Mesenchymal stem cell (in vitro differentiated cells and primary cell): ENCODE measurements around the gene VAC14.
A peak's percentile ranks its signal among the peaks of the same experiment; 100 is the strongest.

Experiments
- DNase-seq: peaks from one replicate; pipeline ENCODE4 v3.0.0-alpha.2; 2013
- H2AFZ ChIP-seq: one replicate; pipeline ENCODE4 v1.6.1; 2013; ENCODE audit warnings: low read depth, mild to moderate bottlenecking, control low read depth, inconsistent platforms, low read length, moderate library complexity
- H2AK5ac ChIP-seq: 2 replicates; pipeline ENCODE4 v1.6.1; 2013; ENCODE audit warnings: low read length, moderate library complexity, mild to moderate bottlenecking, inconsistent platforms; ENCODE audit not compliant: severe bottlenecking
- H2BK120ac ChIP-seq: one replicate; pipeline ENCODE4 v1.6.1; 2013; ENCODE audit warnings: low read depth, mild to moderate bottlenecking, inconsistent platforms, low read length, moderate library complexity
- H2BK12ac ChIP-seq, 2 experiments: one replicate each; pipeline ENCODE4 v1.6.1; 2013; ENCODE audit warnings: inconsistent platforms in 2 of 2, low read length in 2 of 2, mild to moderate bottlenecking in 2 of 2, moderate library complexity in 2 of 2, control low read depth in 1 of 2
- H2BK15ac ChIP-seq: one replicate; pipeline ENCODE4 v1.6.1; 2013; ENCODE audit warnings: mild to moderate bottlenecking, low read depth, inconsistent platforms; ENCODE audit not compliant: poor library complexity, severe bottlenecking
- H2BK5ac ChIP-seq: 2 replicates; pipeline ENCODE4 v1.6.1; 2013; ENCODE audit warnings: low read depth, mild to moderate bottlenecking, low read length, control low read depth, inconsistent platforms; ENCODE audit not compliant: poor library complexity, severe bottlenecking
- H3K14ac ChIP-seq, 2 experiments: one replicate each; pipeline ENCODE4 v1.6.1; 2013; ENCODE audit warnings: inconsistent platforms in 2 of 2, low read length in 2 of 2, control low read depth in 1 of 2, mild to moderate bottlenecking in 1 of 2, moderate library complexity in 1 of 2
- H3K18ac ChIP-seq, 2 experiments: one replicate each; pipeline ENCODE4 v1.6.1; 2013; ENCODE audit warnings: inconsistent platforms in 2 of 2, low read length in 2 of 2, control low read depth in 1 of 2, low read depth in 1 of 2, mild to moderate bottlenecking in 1 of 2
- H3K23ac ChIP-seq, 2 experiments: one replicate each; pipeline ENCODE4 v1.6.1; 2013; ENCODE audit warnings: inconsistent platforms in 2 of 2, low read length in 2 of 2, mild to moderate bottlenecking in 2 of 2, moderate library complexity in 2 of 2, control low read depth in 1 of 2
- H3K27ac ChIP-seq: 2 replicates; pipeline ENCODE4 v1.5.1; 2013; ENCODE audit warnings: mild to moderate bottlenecking, moderate library complexity, low read length, control low read depth, inconsistent platforms; ENCODE audit not compliant: poor library complexity, severe bottlenecking
- H3K27me3 ChIP-seq, 2 experiments: 2 replicates each; pipeline versions ENCODE4 v1.6.1 to v1.7.0; 2013; ENCODE audit warnings: low read length in 2 of 2, mild to moderate bottlenecking in 2 of 2, moderate library complexity in 2 of 2, control low read depth in 1 of 2, inconsistent platforms in 1 of 2; ENCODE audit not compliant: control insufficient read depth in 1 of 2, insufficient read depth in 1 of 2
- H3K36me3 ChIP-seq, 2 experiments: 2 replicates each; pipeline versions ENCODE4 v1.6.1 to v1.7.0; 2013; ENCODE audit warnings: low read length in 2 of 2, control low read depth in 1 of 2, inconsistent platforms in 1 of 2, low read depth in 1 of 2, mild to moderate bottlenecking in 1 of 2; ENCODE audit not compliant: insufficient read depth in 2 of 2, control insufficient read depth in 1 of 2
- H3K4ac ChIP-seq, 2 experiments: one replicate each; pipeline ENCODE4 v1.6.1; 2013; ENCODE audit warnings: inconsistent platforms in 2 of 2, low read length in 2 of 2, mild to moderate bottlenecking in 2 of 2, moderate library complexity in 2 of 2, control low read depth in 1 of 2, low read depth in 1 of 2
- H3K4me1 ChIP-seq: 2 replicates; pipeline ENCODE4 v1.6.1; 2013; ENCODE audit warnings: low read depth, low read length, control low read depth; ENCODE audit not compliant: control insufficient read depth, insufficient read depth
- H3K4me2 ChIP-seq: 2 replicates; pipeline ENCODE4 v1.6.1; 2013; ENCODE audit warnings: low read length, mild to moderate bottlenecking, inconsistent platforms; ENCODE audit not compliant: poor library complexity, severe bottlenecking
- H3K4me3 ChIP-seq, 2 experiments: 2 replicates each; pipeline versions ENCODE4 v1.5.1 to v1.7.0; 2013; ENCODE audit warnings: low read length in 2 of 2, mild to moderate bottlenecking in 2 of 2, control low read depth in 1 of 2, low read depth in 1 of 2; ENCODE audit not compliant: insufficient read depth in 1 of 2
- H3K79me1 ChIP-seq: replicated peaks from 2 replicates; pipeline ENCODE4 v1.6.1; 2013; ENCODE audit warnings: mild to moderate bottlenecking, control low read depth, low read length, inconsistent platforms; ENCODE audit not compliant: poor library complexity, severe bottlenecking
- H3K9ac ChIP-seq: 2 replicates; pipeline ENCODE4 v1.7.0; 2013; ENCODE audit warnings: mild to moderate bottlenecking, low read length, moderate library complexity
- H3K9me3 ChIP-seq: 2 replicates; pipeline ENCODE4 v1.7.0; 2013; ENCODE audit warnings: mild to moderate bottlenecking, low read length; ENCODE audit not compliant: control insufficient read depth
- H4K8ac ChIP-seq: one replicate; pipeline ENCODE4 v1.6.1; 2013; ENCODE audit warnings: inconsistent platforms, mild to moderate bottlenecking, low read length, moderate library complexity
- H4K91ac ChIP-seq: one replicate; pipeline ENCODE4 v1.6.1; 2013; ENCODE audit warnings: mild to moderate bottlenecking, low read length, inconsistent platforms
- WGBS: methylation state at CpG from one replicate; pipeline ENCODE4 v1.1.7; 2013; ENCODE audit warnings: mixed read lengths; 5-methylcytosine and 5-hydroxymethylcytosine counted together

VAC14 gene

DNA sequence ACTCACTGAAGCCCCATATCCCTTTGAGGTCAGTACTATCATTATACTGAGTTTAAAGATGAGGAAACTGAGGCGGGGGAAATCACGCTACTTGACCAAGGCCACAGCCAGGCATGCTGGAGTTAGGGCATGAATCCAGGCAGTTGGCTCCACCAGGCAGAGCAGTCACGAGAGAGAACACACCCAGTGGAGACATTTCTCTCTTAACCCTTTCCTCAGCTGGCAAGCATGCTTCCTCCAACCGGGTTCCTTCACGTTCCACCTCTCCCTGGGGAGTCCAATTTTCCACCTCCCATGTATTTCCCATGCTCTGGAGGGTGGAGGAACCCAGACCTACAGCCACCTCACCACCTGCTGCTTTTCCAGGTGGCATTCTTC, 32.8 kb downstream of the VAC14 start:
- Histone ChIP-seq H4K8ac (no peak overlapping the region), H3K27me3 (no peaks in the 10 kb centered on the region)
- WGBS: 67% methylated on average over 5 of the region's 5 CpGs

GRCh38 chr16:70767377-70768202, 33.4 kb downstream of the VAC14 start:
- no peak overlapping the region for H4K8ac ChIP-seq
- no peak overlapping the region for H3K27ac ChIP-seq
- no peak overlapping the region for H4K91ac ChIP-seq
- H2BK5ac ChIP-seq: no peak overlapping the region
- H3K9me3 ChIP-seq: no peaks in the 10 kb centered on the region
- H2BK120ac ChIP-seq: no peak overlapping the region
- H3K18ac ChIP-seq: no peak overlapping the region
- no peak overlapping the region for H3K14ac ChIP-seq
- H2BK12ac ChIP-seq: no peak overlapping the region
- peak overlapping the region; percentile 65 for H3K9ac ChIP-seq
- peaks cover 19% of the 10 kb centered on the region for H3K4me1 ChIP-seq
- no peak overlapping the region for H3K23ac ChIP-seq
- no peak overlapping the region for H3K4me3 ChIP-seq
- WGBS: 63% methylated on average over 3 of the region's 4 CpGs
- H3K36me3 ChIP-seq: peaks cover 52 to 65% of the 10 kb centered on the region in 2 experiments
- no peak overlapping the region for H3K4ac ChIP-seq
- no peak overlapping the region for H2AK5ac ChIP-seq
- H3K4me2 ChIP-seq: no peak overlapping the region
- H2AFZ ChIP-seq: no peak overlapping the region
- DNase-seq: peak; percentile 32
- H2BK15ac ChIP-seq: no peak overlapping the region
- peaks cover 2% of the 10 kb centered on the region for H3K79me1 ChIP-seq
- no peaks in the 10 kb centered on the region for H3K27me3 ChIP-seq

More for the DNA sequence above, 32.8 kb downstream of the VAC14 start:
- no peak for DNase-seq
- peak overlapping the region; percentile 65 for H3K9ac ChIP-seq
- no peak overlapping the region for H4K91ac ChIP-seq
- peak overlapping the region in 1 of 2 experiments; percentile 37 for H2BK12ac ChIP-seq
- peak overlapping the region; percentile 50 for H2BK120ac ChIP-seq
- H2BK15ac ChIP-seq: no peak overlapping the region
- H3K14ac ChIP-seq: no peak overlapping the region
- no peaks in the 10 kb centered on the region for H3K9me3 ChIP-seq
- H3K18ac ChIP-seq: no peak overlapping the region
- no peak overlapping the region for H3K27ac ChIP-seq
- H2AFZ ChIP-seq: no peak overlapping the region
- H3K4ac ChIP-seq: peak overlapping the region in 1 of 2 experiments; percentile 32
- no peak overlapping the region for H3K4me2 ChIP-seq
- H3K4me1 ChIP-seq: peaks cover 19% of the 10 kb centered on the region
- H3K36me3 ChIP-seq: peaks cover 48 to 69% of the 10 kb centered on the region in 2 experiments
- H3K79me1 ChIP-seq: peaks cover 2% of the 10 kb centered on the region
- H3K23ac ChIP-seq: peak overlapping the region in 1 of 2 experiments; percentile 40
- H2BK5ac ChIP-seq: no peak overlapping the region
- H2AK5ac ChIP-seq: peak overlapping the region; percentile 40
- H3K4me3 ChIP-seq: no peak overlapping the region

GRCh38 chr16:70766658-70767057, 34.3 kb downstream of the VAC14 start:
- Histone ChIP-seq H2BK120ac (no peak overlapping the region), H3K14ac (no peak overlapping the region), H2BK15ac (no peak overlapping the region), H3K4me3 (no peak overlapping the region), H4K91ac (peak overlapping the region; percentile 4), H3K4me1 (peaks cover 23% of the 10 kb centered on the region), H3K4me2 (no peak overlapping the region), H3K4ac (no peak overlapping the region), H3K23ac (no peak overlapping the region), H3K27me3 (no peaks in the 10 kb centered on the region), H3K36me3 (peaks cover 52 to 63% of the 10 kb centered on the region in 2 experiments), H2AK5ac (no peak overlapping the region), H3K9ac (no peak overlapping the region), H2BK5ac (no peak overlapping the region), H2AFZ (no peak overlapping the region), H4K8ac (no peak overlapping the region), H3K79me1 (peaks cover 2% of the 10 kb centered on the region), H3K9me3 (no peaks in the 10 kb centered on the region), H3K18ac (no peak overlapping the region), H3K27ac (no peak overlapping the region), H2BK12ac (no peak overlapping the region)
- no peak for DNase-seq
- 95% methylated on average over 4 of the region's 4 CpGs for WGBS

DNA sequence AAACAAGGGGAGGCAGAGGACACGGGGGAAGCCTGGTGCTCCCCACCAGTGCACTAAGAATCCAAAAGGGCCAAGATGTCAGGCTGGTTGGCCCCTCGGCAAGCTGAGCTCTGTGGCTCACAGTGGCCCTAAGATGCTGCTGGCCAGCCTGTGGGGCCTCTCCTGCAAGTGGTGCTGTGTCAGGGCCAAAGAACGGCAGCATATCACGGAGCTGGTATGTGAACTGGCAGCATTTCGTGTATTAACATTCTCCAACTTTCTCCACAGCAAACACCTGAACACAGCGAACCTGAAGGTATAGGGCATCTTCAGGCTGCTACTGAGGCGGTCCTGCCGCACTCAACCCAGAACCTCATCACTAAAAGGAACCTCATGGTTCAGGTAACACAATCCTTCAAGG, 34.8 kb downstream of the VAC14 start:
- no peak overlapping the region for H3K27ac ChIP-seq
- no peak overlapping the region for H2BK120ac ChIP-seq
- H2AFZ ChIP-seq: no peak overlapping the region
- H3K4me3 ChIP-seq: no peak overlapping the region
- H3K9me3 ChIP-seq: no peaks in the 10 kb centered on the region
- H3K4me1 ChIP-seq: peaks cover 27% of the 10 kb centered on the region
- no peak overlapping the region for H3K14ac ChIP-seq
- peak overlapping the region in 1 of 2 experiments; percentile 29 for H3K23ac ChIP-seq
- no peak overlapping the region for H3K4me2 ChIP-seq
- no peak for DNase-seq
- WGBS: 93% methylated on average over 8 of the region's 8 CpGs
- no peak overlapping the region for H4K8ac ChIP-seq
- no peak overlapping the region for H3K9ac ChIP-seq
- H2BK5ac ChIP-seq: no peak overlapping the region
- no peak overlapping the region for H3K18ac ChIP-seq
- H3K27me3 ChIP-seq: no peaks in the 10 kb centered on the region
- H3K36me3 ChIP-seq: peaks cover 53 to 62% of the 10 kb centered on the region in 2 experiments
- peaks cover 2% of the 10 kb centered on the region for H3K79me1 ChIP-seq
- H4K91ac ChIP-seq: no peak overlapping the region
- no peak overlapping the region for H2AK5ac ChIP-seq
- no peak overlapping the region for H2BK15ac ChIP-seq
- H2BK12ac ChIP-seq: no peak overlapping the region
- H3K4ac ChIP-seq: no peak overlapping the region
